Caco-2 (cell line): Measurements from ENCODE around the gene BAHD1. TPM values are rescaled to one million over a fixed set of nuclear protein-coding genes. Genes with fewer than 3 reads are reported as not detected.

Experiments used
- BruUV-seq: library from RNA; stranded (reverse); fragments of 400-500 nt; replicated peaks from 2 replicates; lab custom pipeline; 2021; lab: Mats Ljungman, UMichigan
- CTCF ChIA-PET: fragments of 300-600 bp; sonication (Branson Sonifier 250); formaldehyde crosslinking; loops from one replicate; lab custom pipeline; 2022; ENCODE audit warnings: antibody characterized with exemption; lab: Charles Lee
- POLR2A ChIA-PET: fragments of 300-600 bp; sonication (Branson Sonifier 250); formaldehyde crosslinking; loops from one replicate; lab custom pipeline; 2022; ENCODE audit warnings: antibody characterized with exemption; lab: Charles Lee
- DNase-seq, 2 experiments: peaks; one replicate each; pipeline versions ENCODE4 v3.0.0 to v3.0.0-alpha.2; 2020 to 2022
- H3K27me3 ChIP-seq: replicated peaks from 2 replicates; pipeline ENCODE4 v1.6.0; 2011; ENCODE audit warnings: low read length; ENCODE audit not compliant: control insufficient read depth, insufficient read depth
- H3K36me3 ChIP-seq: 2 replicates; pipeline ENCODE4 v1.5.1; 2011; ENCODE audit warnings: low read length; ENCODE audit not compliant: control insufficient read depth, insufficient read depth
- H3K4me1 ChIP-seq: fragments of 250-450 bp; sonication (Bioruptor Pico); 2 replicates; pipeline ENCODE4 v1.5.1; 2020; ENCODE audit warnings: mild to moderate bottlenecking
- H3K4me3 ChIP-seq: 2 replicates; pipeline ENCODE4 v1.5.1; 2011; ENCODE audit warnings: low read depth, mild to moderate bottlenecking, control low read depth, low read length
- H3K9me3 ChIP-seq: fragments of 250-450 bp; sonication (Bioruptor Pico); 2 replicates; pipeline ENCODE4 v1.5.1; 2020; ENCODE audit warnings: mild to moderate bottlenecking, moderate library complexity
- H3K27ac Mint-ChIP-seq: one replicate; pipeline ENCODE4 v1.8.0; 2022; ENCODE audit warnings: mixed read lengths; ENCODE audit not compliant: unreplicated experiment
- H3K27me3 Mint-ChIP-seq: one replicate; pipeline ENCODE4 v1.8.0; 2022; ENCODE audit warnings: mixed read lengths; ENCODE audit not compliant: insufficient read depth, unreplicated experiment
- H3K36me3 Mint-ChIP-seq: one replicate; pipeline ENCODE4 v1.8.0; 2022; ENCODE audit warnings: mild to moderate bottlenecking, mixed read lengths; ENCODE audit not compliant: insufficient read depth, unreplicated experiment
- H3K4me1 Mint-ChIP-seq: one replicate; pipeline ENCODE4 v1.8.0; 2022; ENCODE audit warnings: low read depth, mixed read lengths; ENCODE audit not compliant: unreplicated experiment
- H3K4me3 Mint-ChIP-seq: one replicate; pipeline ENCODE4 v1.8.0; 2022; ENCODE audit warnings: mild to moderate bottlenecking, moderate library complexity, mixed read lengths; ENCODE audit not compliant: unreplicated experiment
- H3K9me3 Mint-ChIP-seq: one replicate; pipeline ENCODE4 v1.8.0; 2022; ENCODE audit warnings: mixed read lengths; ENCODE audit not compliant: unreplicated experiment
- CTCF ChIP-seq, 2 experiments: fragments of 200-600 bp in 1 of 2; IDR thresholded peaks; 1 replicate in 1 of 2; 2 replicates in 1 of 2; pipeline versions ENCODE4 v1.5.1 to v1.8.0; 2011 to 2022; ENCODE audit warnings: antibody characterized with exemption in 1 of 2, control low read depth in 1 of 2, inconsistent platforms in 1 of 2, low read depth in 1 of 2, low read length in 1 of 2, mild to moderate bottlenecking in 1 of 2, moderate library complexity in 1 of 2; ENCODE audit not compliant: insufficient read depth in 1 of 2, severe bottlenecking in 1 of 2, unreplicated experiment in 1 of 2
- intact Hi-C: fragments of 100-400 bp; cut with micrococcal nuclease; formaldehyde crosslinking; loops from one replicate; pipeline ENCODE4 v1.10.0; 2022; ENCODE audit not compliant: unreplicated experiment
- total RNA-seq: library from RNA; stranded (reverse); gene quantifications from 2 replicates; pipeline ENCODE4 v1.2.3, GENCODE V29; 2022

The BAHD1 gene
- total RNA-seq, 1 experiment from 2014 or later = 28.1 TPM

DNA sequence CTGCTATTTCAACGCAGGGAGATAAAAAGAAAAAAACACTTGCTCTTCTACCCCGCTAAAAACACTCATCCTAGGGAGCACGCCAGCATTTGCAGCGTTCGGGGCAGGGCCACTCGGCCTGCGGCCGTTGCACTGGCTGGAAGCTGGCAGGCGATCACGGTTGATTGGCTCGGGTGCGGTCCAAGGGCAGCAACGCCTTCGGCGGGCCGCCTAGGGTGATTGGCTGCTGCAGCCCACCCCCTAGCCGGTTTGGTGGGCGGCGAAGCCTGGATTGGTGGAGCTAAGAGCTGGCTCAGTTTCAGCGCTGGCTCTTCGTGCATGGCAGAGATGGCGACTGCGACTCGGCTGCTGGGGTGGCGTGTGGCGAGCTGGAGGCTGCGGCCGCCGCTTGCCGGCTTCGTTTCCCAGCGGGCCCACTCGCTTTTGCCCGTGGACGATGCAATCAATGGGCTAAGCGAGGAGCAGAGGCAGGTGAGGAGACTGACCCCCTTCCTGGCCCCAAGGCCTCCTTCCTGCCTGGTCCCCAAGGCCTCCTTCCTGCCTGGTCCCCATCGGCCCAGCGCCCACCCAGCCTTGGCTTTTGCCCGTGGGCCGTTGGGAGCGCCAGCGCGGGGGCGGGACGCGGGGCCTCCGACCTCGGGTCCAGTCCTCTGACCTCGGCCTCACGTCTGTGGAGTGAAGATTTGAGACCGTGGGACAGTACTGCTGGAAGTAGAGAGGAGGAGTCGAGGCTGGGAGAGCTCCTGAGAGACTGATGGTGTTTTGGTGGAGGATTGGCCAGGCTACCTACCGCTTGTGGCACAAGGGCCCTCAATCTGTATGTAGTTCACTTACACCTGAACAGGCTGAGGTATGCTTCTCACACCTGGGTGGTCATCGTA, 35.0 kb upstream of the BAHD1 start, which contains the start of gene IVD:
IVD (plus strand) TSS at position 295 of the 881 bp plus-strand sequence; CDS start at position 328, 33 bp downstream.
- H3K36me3 ChIP-seq = no peaks in the 10 kb centered on the region; the same call in none of the 2 replicates
- ChIA-PET POLR2A (interaction anchor here (1.4 to 1.5 kb wide), 2 partner anchors 8 to 23 kb away, joined by 4 to 8 read pairs; partner anchors contain the start of gene KNSTRN), CTCF (interaction anchor here (0.7 to 1.5 kb wide), 7 partner anchors 8 to 126 kb away, joined by 3 to 7 read pairs (median 5); partner anchors contain the start of gene INAFM2)
- DNase-seq = peak; percentile 93 to 95
- H3K4me1 Mint-ChIP-seq = no peaks in the 10 kb centered on the region
- intact Hi-C loops = loop anchor here (2.0 to 10.0 kb wide), 2 partner anchors 23 to 61 kb away; partner anchors contain the start of genes CCDC9B and KNSTRN
- H3K27me3 ChIP-seq = no peaks in the 10 kb centered on the region
- H3K9me3 Mint-ChIP-seq = no peaks in the 10 kb centered on the region
- H3K4me3 ChIP-seq = peak within 1 kb of the TSS; percentile 65
- no peak for TF ChIP-seq CTCF (IDR thresholded peaks at IDR 0.05; ENCODE audit: insufficient read depth in 1 of 2, low read depth in 1 of 2, low read length in 1 of 2, severe bottlenecking in 1 of 2, unreplicated experiment in 1 of 2)
- no TSS peak for BruUV-seq
- 0 out of 2 replicates have a peak, but pooled peaks cover 10% of the 10 kb centered on the region for H3K4me1 ChIP-seq
- H3K9me3 ChIP-seq = no peaks in the 10 kb centered on the region
- H3K27ac Mint-ChIP-seq = peak within 1 kb of the TSS; percentile 72
- no peaks in the 10 kb centered on the region for H3K27me3 Mint-ChIP-seq
- peak within 1 kb of the TSS; percentile 82 for H3K4me3 Mint-ChIP-seq
- H3K36me3 Mint-ChIP-seq = peaks cover 24% of the 10 kb centered on the region

GRCh38 chr15:40407330-40407990, 33.3 kb upstream of the BAHD1 start:
- no TSS peak for BruUV-seq
- Mint-ChIP-seq H3K4me1 (no peaks in the 10 kb centered on the region), H3K9me3 (no peaks in the 10 kb centered on the region), H3K27me3 (no peaks in the 10 kb centered on the region), H3K36me3 (peaks cover 39% of the 10 kb centered on the region), H3K4me3 (no peak overlapping the region), H3K27ac (no peak overlapping the region)
- no peak for TF ChIP-seq CTCF (IDR thresholded peaks at IDR 0.05; ENCODE audit: insufficient read depth in 1 of 2, low read depth in 1 of 2, low read length in 1 of 2, severe bottlenecking in 1 of 2, unreplicated experiment in 1 of 2)
- intact Hi-C loops = loop anchor here (10.0 kb wide), 1 partner anchor 63 kb away; the partner anchor contains the start of gene CCDC9B
- H3K27me3 ChIP-seq = no peaks in the 10 kb centered on the region
- H3K9me3 ChIP-seq = no peaks in the 10 kb centered on the region
- POLR2A ChIA-PET = no interaction called here
- DNase-seq = no peak
- H3K36me3 ChIP-seq = peaks cover 2% of the 10 kb centered on the region
- no peak overlapping the region for H3K4me3 ChIP-seq
- CTCF ChIA-PET = no interaction called here
- H3K4me1 ChIP-seq = 0 out of 2 replicates have a peak, but pooled peaks cover 10% of the 10 kb centered on the region

- Mint-ChIP-seq H3K27me3 (no peaks in the 10 kb centered on the region), H3K4me1 (no peaks in the 10 kb centered on the region), H3K9me3 (no peaks in the 10 kb centered on the region), H3K4me3 (no peak overlapping the region), H3K36me3 (peaks cover 51% of the 10 kb centered on the region), H3K27ac (no peak overlapping the region)
- ChIA-PET POLR2A (no interaction called here), CTCF (interaction anchor here (1.6 kb wide), 1 partner anchor 86 kb away, joined by 5 read pairs; the partner anchor contains the start of gene INAFM2)
- no peak overlapping the region for H3K4me3 ChIP-seq
- H3K36me3 ChIP-seq = peaks cover 2% of the 10 kb centered on the region
- H3K27me3 ChIP-seq = no peaks in the 10 kb centered on the region
- DNase-seq = no peak
- TF ChIP-seq CTCF (IDR thresholded peaks at IDR 0.05; ENCODE audit: insufficient read depth in 1 of 2, low read depth in 1 of 2, low read length in 1 of 2, severe bottlenecking in 1 of 2, unreplicated experiment in 1 of 2) = no peak
- no TSS peak for BruUV-seq
- intact Hi-C loops = loop anchor here (10.0 kb wide), 1 partner anchor 65 kb away; the partner anchor contains the start of gene CCDC9B
- H3K4me1 ChIP-seq = 0 out of 2 replicates have a peak, but pooled peaks cover 10% of the 10 kb centered on the region
- no peaks in the 10 kb centered on the region for H3K9me3 ChIP-seq
Measured at GRCh38 chr15:40409366-40409765, 31.4 kb upstream of the BAHD1 start.
